HL-60 (cell line): ENCODE measurements around the gene SHE.

Experiments
- DNase-seq, 2 experiments: peaks; one replicate each; pipeline ENCODE4 v3.0.0-alpha.2; 2010 to 2020; ENCODE audit warnings: low read depth in 1 of 2, low spot score in 1 of 2
- H3K27ac ChIP-seq: fragments of 250-450 bp; sonication (Bioruptor Pico); replicated peaks from 2 replicates; pipeline ENCODE4 v1.5.1; 2020; ENCODE audit warnings: mild to moderate bottlenecking, moderate library complexity
- H3K27me3 ChIP-seq: fragments of 250-450 bp; sonication (Bioruptor Pico); 2 replicates; pipeline ENCODE4 v1.5.1; 2021; ENCODE audit warnings: mild to moderate bottlenecking, moderate library complexity; ENCODE audit not compliant: insufficient read depth, poor library complexity, severe bottlenecking
- H3K4me3 ChIP-seq: replicated peaks from 2 replicates; pipeline ENCODE4 v1.5.1; 2011; ENCODE audit warnings: mild to moderate bottlenecking, control low read depth, low read length; ENCODE audit not compliant: insufficient read depth
- CTCF ChIP-seq: IDR thresholded peaks from one replicate; pipeline ENCODE4 v1.5.1; 2011; ENCODE audit warnings: low read length, control low read depth, inconsistent platforms; ENCODE audit not compliant: insufficient read depth
- GABPA ChIP-seq: IDR thresholded peaks from 2 replicates; pipeline ENCODE4 v1.6.1; 2012; ENCODE audit warnings: low read depth
- POLR2AphosphoS5 ChIP-seq: IDR thresholded peaks from 2 replicates; pipeline ENCODE4 v1.6.1; 2012; ENCODE audit warnings: low read depth
- REST ChIP-seq: IDR thresholded peaks from 2 replicates; pipeline ENCODE4 v1.6.1; 2012; ENCODE audit warnings: low read depth; ENCODE audit not compliant: insufficient replicate concordance
- SPI1 ChIP-seq: IDR thresholded peaks from 2 replicates; pipeline ENCODE4 v1.6.1; 2012; ENCODE audit warnings: low read depth, mild to moderate bottlenecking, borderline replicate concordance

The SHE gene

DNA sequence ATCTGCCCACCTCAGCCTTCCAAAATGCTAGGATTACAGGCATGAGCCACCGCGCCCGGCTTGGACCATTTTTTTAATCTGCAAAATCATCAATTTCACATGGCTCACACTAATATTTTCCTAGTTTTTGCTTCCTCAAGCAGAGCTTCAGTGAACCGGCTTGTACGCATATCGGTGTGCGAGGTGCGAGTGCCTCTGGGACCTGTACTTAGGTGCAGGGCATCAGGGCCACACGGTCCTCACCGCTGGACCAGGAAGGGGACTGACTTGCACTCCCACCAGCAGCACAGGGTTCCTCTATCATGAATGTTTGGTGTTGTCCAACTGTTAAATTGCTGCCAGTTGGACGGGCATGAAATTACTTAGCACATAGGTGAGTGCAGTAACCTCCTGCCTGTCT is 15.4 kb upstream of the SHE start:
- no peak overlapping the region for H3K27ac ChIP-seq
- TF ChIP-seq GABPA (no peak), POLR2AphosphoS5 (no peak), REST (no peak), CTCF (no peak), SPI1 (no peak)
- no peak for DNase-seq
- H3K27me3 ChIP-seq, result peaks cover 2% of the 10 kb centered on the region
- no peak overlapping the region for H3K4me3 ChIP-seq

DNA sequence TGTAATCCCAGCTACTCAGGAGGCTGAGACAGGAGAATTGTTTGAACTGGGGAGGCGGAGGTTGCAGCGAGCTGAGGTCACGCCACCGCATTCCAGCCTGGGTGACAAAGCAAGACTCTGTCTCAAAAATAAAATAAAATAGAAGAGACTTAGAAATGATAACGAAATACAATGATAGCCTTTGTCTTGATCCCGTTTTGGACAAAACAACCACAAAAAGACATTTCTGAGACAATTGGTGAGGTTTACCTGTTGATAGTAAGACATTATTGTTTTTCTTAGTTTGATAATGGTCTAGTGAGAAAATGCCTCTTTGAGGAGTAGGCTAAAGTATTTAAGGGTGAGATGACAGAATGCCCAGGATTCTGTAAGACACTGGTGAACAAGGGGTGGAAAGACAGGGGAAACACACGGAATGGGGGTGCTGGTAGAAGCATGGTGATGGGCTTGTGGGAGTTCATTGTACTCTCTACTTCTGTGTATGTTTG is 11.9 kb upstream of the SHE start:
- DNase-seq, result no peak
- H3K27me3 ChIP-seq, result peaks cover 5% of the 10 kb centered on the region
- no peak overlapping the region for H3K27ac ChIP-seq
- TF ChIP-seq SPI1, result no peak
- no peak for TF ChIP-seq GABPA
- no peak for TF ChIP-seq POLR2AphosphoS5
- TF ChIP-seq REST, result no peak
- TF ChIP-seq CTCF, result no peak
- H3K4me3 ChIP-seq, result no peak overlapping the region

GRCh38 chr1:154512760-154513159 is 10.5 kb upstream of the SHE start:
- Histone ChIP-seq H3K4me3 (no peak overlapping the region), H3K27me3 (peaks cover 6% of the 10 kb centered on the region), H3K27ac (no peak overlapping the region)
- no peak for DNase-seq
- TF ChIP-seq SPI1 (no peak), CTCF (no peak), GABPA (no peak), POLR2AphosphoS5 (no peak), REST (no peak)
